K562 (cell line): ENCODE data around the gene CAPZB. TPM values are rescaled to one million over a fixed set of nuclear protein-coding genes. Genes with fewer than 3 reads are reported as not detected.

Source experiments
- CBX2 ChIP-seq: fragments of 200-600 bp; sonication (generic); IDR thresholded peaks from one replicate; pipeline ENCODE4 v1.6.1; 2012; ENCODE audit warnings: mild to moderate bottlenecking, low read length, inconsistent platforms; ENCODE audit not compliant: insufficient read depth, poor library complexity, severe bottlenecking
- CEBPB ChIP-seq: fragments of 450-650 bp; IDR thresholded peaks from 2 replicates; pipeline ENCODE4 v1.6.1; 2016; ENCODE audit warnings: missing genetic modification characterization, missing compliant biosample characterization
- EGR1 ChIP-seq: fragments of 450-650 bp; conservative IDR thresholded peaks from 2 replicates; pipeline ENCODE4 v1.6.1; 2017; ENCODE audit warnings: mild to moderate bottlenecking
- FOXM1 ChIP-seq, 2 experiments: fragments of 450-650 bp in 1 of 2; sonication (generic) in 1 of 2; formaldehyde crosslinking in 1 of 2; IDR thresholded peaks; 2 replicates each; pipeline versions ENCODE4 v1.6.1 to v1.9.0; 2017 to 2022; ENCODE audit warnings: low read depth in 2 of 2, mild to moderate bottlenecking in 2 of 2, missing genetic modification reagents in 1 of 2, moderate library complexity in 1 of 2
- JUN ChIP-seq, 2 experiments: sonication (generic) in 1 of 2; formaldehyde crosslinking in 1 of 2; IDR thresholded peaks; 2 replicates each; pipeline versions ENCODE4 v1.6.1 to v1.8.0; 2012 to 2022; ENCODE audit warnings: borderline replicate concordance in 2 of 2, mild to moderate bottlenecking in 2 of 2, improper control_type of control experiment in 1 of 2, low read depth in 1 of 2, low read length in 1 of 2, missing genetic modification reagents in 1 of 2
- KDM4B ChIP-seq, 2 experiments: fragments of 450-650 bp in 1 of 2; sonication (generic) in 1 of 2; IDR thresholded peaks; 2 replicates each; pipeline ENCODE4 v1.6.1; 2016 to 2017; ENCODE audit warnings: borderline replicate concordance in 2 of 2, antibody characterized with exemption in 1 of 2, low read depth in 1 of 2, mild to moderate bottlenecking in 1 of 2
- TAF15 ChIP-seq: fragments of 200-400 bp; formaldehyde crosslinking; IDR thresholded peaks from 2 replicates; pipeline ENCODE4 v1.6.1; 2017; ENCODE audit warnings: mild to moderate bottlenecking, low read depth, low read length, moderate library complexity
- VEZF1 ChIP-seq: fragments of 200-800 bp; sonication (Bioruptor generic); IDR thresholded peaks from 2 replicates; pipeline ENCODE4 v1.6.1; 2017; ENCODE audit warnings: missing genetic modification characterization, missing compliant biosample characterization
- WHSC1 ChIP-seq: IDR thresholded peaks from one replicate; pipeline ENCODE4 v1.6.1; 2012; ENCODE audit warnings: low read length, control low read depth, inconsistent platforms
- ZBTB17 ChIP-seq: fragments of 450-650 bp; formaldehyde crosslinking; IDR thresholded peaks from 2 replicates; pipeline ENCODE4 v1.4.0; 2020; ENCODE audit warnings: mild to moderate bottlenecking
- ZBTB2 ChIP-seq: fragments of 450-650 bp; IDR thresholded peaks from 2 replicates; pipeline ENCODE4 v1.6.1; 2016; ENCODE audit warnings: antibody characterized with exemption
- ZNF239 ChIP-seq: fragments of 250-450 bp; sonication (Bioruptor Pico); IDR thresholded peaks from 2 replicates; pipeline ENCODE4 v1.4.0; 2020; ENCODE audit warnings: mild to moderate bottlenecking
- polyA plus RNA-seq, 8 experiments: library from polyadenylated mRNA; depleted of rRNA in 4 of 8; stranded (reverse) in 5 of 8; unstranded in 3 of 8; fragments of >200 nt; fragmentation: Nextera tagmentation in 2 of 8; fragmentation: Illumina TruSeq in 1 of 8; extraction: Ambion mirVana in 2 of 8; extraction: Trizol in 1 of 8; gene quantifications; 2 replicates each; pipeline versions ENCODE4 v1.2.1 to v1.2.3, GENCODE V29; 2011 to 2014; ENCODE audit warnings: inconsistent platforms in 1 of 8, missing spikeins in 1 of 8
- total RNA-seq, 7 experiments: library from RNA; depleted of rRNA in 6 of 7; stranded (reverse); fragments of >200 nt in 6 of 7; fragmentation: Illumina TruSeq in 2 of 7; extraction: Trizol in 2 of 7; gene quantifications; 2 replicates each; pipeline versions ENCODE4 v1.2.1 to v1.2.3, GENCODE V29; 2011 to 2021; ENCODE audit warnings: low replicate concordance in 1 of 7

The CAPZB gene
- total and polyA plus RNA-seq, 9 of the 15 experiments (the other 6 are each of a cell fraction or from before 2014, with no cell fraction given) = 57.6 to 297 (median 125) TPM

- no peak for TF ChIP-seq ZBTB2
- no peak for TF ChIP-seq ZNF239 (CRISPR knock-in tag)
- TF ChIP-seq FOXM1 (IDR thresholded peaks at IDR 0.05; ENCODE audit: low read depth) = no peak
- no peak for TF ChIP-seq FOXM1 (CRISPR knock-in tag; IDR thresholded peaks at IDR 0.05; ENCODE audit: low read depth)
- no peak for TF ChIP-seq ZBTB17 (CRISPR knock-in tag)
- no peak for TF ChIP-seq TAF15
- peak; percentile 5; the same call in 1 of the 2 replicates for TF ChIP-seq VEZF1 (CRISPR knock-in tag)
- no peak for TF ChIP-seq JUN (IDR thresholded peaks at IDR 0.05; ENCODE audit: borderline replicate concordance, low read depth, low read length)
- TF ChIP-seq JUN (CRISPR knock-in tag; IDR thresholded peaks at IDR 0.05; ENCODE audit: borderline replicate concordance) = no peak
- no peak for TF ChIP-seq WHSC1
- peak; percentile 73 for TF ChIP-seq CEBPB (tag)
- TF ChIP-seq CBX2 = no peak
- no peak for TF ChIP-seq KDM4B (IDR thresholded peaks at IDR 0.05; ENCODE audit: borderline replicate concordance in 2 of 2, low read depth in 1 of 2)
- TF ChIP-seq EGR1 = peak; percentile 71
Measured at GRCh38 chr1:19488136-19488535, 2.8 kb upstream of the CAPZB start (continued).
